NCI-H1048 (cell line): ENCODE results near the gene AKAP13.
"Not testable (repeated sequence)": the region's sequence is repeated elsewhere in the genome, so short reads cannot be mapped to it uniquely, and the experiment has no call there.

Experiments used
- DNase-seq: peaks from one replicate; lab custom pipeline; 2025; lab: John Stamatoyannopoulos, UW

Gene AKAP13

DNA sequence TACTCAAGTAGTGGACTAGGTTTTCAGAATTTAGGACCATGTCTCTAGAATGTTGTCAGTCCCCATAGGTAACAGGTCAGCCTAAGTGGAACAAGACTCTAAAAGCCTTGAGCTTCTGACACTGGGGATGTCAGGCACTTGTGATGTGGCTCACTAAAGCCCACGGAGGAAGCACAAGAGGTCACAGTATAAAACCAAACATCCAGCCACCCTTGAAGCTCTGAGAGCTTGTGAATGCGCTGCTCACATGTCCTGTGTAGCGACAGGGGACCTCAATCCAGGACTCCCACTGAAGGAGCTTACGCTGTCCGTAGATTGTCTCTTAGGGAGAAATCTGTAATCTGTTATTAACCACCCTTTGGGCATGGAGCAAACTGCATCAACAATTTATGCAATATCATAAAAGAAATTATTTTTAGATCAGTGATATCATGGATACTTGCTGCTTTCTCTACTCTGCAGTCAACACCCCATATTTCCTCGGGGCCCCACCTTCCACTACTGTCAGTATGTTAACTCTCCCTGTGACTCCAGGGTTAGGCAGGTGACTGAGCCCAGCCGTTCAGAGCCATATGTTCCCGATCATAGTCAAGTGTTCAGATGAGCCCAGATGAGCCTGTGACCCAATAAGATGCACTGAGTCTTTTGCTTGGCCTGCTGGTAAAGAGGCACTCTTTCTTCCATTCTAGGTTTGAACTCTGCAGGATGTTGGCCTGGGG lies 32.2 kb upstream of the AKAP13 start:
- not testable (repeated sequence) for DNase-seq

DNA sequence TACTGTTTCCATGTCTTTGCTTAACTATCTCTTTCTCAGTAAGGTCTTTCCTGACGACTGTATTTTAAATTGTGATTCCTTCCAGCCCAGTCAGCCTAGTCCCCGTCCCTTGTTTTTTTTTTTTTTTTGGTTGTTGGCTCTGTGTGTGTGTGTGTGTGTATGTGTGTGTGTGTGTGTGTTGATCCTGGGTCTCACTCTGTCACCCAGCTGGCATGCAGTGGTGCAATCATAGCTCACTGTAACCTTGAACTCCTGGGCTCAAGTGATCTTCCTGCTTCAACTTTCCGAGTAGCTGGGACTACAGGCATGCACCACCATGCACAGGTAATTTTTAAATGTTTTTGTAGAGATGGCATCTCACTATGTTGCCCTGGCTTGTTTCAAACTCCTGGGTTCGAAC lies 31.3 kb upstream of the AKAP13 start:
- not testable (repeated sequence) for DNase-seq

DNA sequence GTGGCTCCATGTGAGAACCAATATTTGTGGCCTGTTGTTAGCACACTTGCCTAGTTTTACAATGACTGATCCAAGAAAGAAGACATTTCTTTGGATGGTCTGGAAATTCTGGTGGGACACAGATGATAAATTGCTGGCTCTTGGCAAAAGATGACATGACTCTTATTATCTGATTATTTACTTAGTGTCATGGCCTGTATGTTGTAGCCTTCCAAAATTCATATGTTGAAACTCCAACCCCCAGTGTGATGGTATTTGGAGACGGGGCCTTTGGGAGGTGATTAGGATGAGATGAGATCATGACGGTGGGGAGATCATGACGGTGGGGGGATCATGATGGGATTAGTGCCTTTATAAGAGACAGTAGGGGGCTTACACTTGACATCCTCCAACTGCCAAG lies 30.0 kb upstream of the AKAP13 start:
- no peak for DNase-seq

DNA sequence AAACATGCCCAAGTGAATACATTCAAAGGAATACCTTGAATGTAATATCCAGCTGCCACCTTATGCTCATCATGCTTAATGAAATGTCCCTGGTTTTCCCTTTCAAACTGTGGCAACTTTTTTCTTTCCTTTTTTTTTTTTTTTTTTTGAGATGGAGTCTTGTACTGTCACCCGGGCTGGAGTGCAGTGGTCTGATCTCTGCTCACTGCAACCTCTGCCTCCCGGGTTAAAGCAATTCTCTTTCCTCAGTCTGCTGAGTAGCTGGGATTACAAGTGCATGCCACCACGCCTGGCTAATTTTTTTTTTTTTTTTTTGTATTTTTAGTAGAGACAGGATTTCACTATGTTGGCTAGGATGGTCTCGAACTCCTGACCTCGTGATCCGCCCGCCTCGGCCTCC lies 28.9 kb upstream of the AKAP13 start:
- not testable (repeated sequence) for DNase-seq

DNA sequence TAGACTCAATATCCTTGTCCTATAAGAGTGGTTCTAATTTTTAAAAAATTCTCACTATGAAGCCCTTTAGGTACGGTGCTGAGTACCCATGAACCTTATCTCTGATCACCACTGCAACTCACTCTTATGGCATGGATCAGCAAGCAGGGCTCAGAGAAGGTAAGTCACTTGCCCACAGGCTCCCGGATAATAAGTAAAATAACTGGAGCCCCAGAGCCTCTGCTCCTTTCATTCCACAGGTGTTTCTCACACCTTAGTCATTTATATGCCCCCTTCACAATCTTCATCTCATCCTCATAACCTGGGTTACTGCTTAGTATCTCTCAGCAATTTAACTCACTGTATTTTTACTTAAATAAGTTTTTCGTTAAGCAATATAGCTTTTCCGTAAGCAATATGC lies 28.4 kb upstream of the AKAP13 start:
- no peak for DNase-seq

DNA sequence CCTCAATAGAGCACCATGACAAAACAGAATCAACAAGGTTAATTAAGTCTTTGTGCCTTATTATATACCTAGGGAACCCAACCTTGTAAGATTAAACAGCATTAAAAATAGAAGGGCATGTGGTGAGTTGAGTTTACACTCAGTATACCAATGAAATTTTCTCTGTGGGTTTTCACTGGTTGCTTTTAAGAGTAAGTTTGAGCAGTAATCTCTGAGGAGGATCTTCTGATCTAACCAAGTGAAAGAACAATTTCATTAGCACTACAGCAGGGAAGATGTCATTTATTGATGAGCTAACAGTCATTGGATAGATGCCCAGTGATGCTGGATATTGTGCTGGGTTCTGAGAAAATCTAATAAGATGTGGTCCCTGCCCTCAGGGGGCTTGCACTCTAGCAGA lies 26.9 kb upstream of the AKAP13 start:
- DNase-seq = no peak

DNA sequence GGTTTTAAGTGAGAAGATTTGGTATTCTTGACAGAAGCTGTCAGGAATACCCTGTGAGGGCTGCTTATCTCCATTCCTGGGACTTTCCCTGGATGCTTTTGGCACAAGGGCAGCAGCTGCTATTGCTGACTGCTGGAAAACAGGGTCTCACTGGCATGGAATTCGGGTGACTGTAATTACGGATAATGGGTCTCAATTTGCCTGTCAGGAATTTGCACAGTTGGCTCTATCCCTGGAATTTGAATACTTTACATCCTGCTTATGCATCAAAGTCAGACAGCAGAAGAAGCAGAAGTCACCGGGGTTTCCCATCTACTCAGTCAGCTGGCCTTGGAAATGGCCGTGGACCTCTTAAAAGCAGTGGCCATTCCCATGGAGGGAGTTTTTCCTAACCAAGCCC lies 25.9 kb upstream of the AKAP13 start:
- peak; percentile 53 for DNase-seq

DNA sequence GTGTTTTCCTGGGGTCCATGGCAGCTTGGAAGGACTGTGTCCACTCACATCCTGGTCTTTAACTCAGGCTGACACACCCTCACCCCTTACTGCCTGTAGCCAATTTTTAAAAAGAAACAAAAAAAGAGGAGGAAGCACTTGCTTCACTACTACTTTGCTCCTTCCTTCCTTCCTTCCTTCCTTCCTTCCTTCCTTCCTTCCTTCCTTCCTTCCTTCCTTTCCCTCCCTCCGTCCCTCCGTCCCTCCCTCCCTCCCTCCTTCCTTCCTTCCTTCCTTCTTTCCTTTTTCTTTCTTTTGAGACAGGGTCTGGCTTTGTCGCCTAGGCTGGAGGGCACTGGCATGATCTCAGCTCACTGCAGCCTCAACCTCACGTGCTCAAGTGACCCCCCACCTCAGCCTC lies 25.5 kb upstream of the AKAP13 start:
- DNase-seq = no peak

DNA sequence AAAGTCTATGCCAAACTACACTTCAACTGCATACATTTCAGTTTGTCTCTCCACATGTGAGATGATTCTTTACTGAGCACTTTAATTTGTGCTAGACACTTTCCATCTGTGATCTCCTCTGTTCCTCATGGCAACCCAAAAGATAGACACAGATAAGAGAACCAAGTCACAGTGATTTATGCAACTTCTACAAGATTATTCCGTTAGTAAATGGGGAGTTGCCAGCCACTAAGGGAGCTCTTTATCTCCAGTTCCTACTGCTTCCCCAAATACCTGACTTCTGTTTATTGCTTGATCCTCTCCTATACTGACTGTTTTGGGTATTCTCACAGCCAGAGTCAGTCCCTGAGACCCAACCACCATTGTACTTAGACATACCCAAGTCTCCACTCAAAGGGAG lies 24.1 kb upstream of the AKAP13 start:
- no peak for DNase-seq

DNA sequence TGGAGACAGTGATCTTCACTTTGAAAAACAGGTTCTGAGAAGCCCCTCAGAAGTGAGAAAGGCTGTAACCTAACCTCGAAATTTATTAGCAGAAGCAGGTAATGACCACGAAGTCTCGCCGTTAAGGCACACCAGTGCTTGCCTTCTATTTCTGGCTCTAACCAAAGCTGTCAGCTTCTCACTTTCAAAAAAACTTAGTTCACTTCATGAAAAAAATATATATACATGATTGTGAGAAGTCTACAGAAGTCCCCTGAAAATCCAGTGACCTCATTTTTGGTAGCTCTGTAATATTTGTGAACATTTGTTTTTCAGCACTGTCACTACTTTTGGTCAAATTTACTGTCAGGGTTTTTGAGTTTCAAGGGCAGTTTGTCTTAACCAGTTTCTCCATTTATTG lies 19.1 kb upstream of the AKAP13 start:
- DNase-seq = no peak

DNA sequence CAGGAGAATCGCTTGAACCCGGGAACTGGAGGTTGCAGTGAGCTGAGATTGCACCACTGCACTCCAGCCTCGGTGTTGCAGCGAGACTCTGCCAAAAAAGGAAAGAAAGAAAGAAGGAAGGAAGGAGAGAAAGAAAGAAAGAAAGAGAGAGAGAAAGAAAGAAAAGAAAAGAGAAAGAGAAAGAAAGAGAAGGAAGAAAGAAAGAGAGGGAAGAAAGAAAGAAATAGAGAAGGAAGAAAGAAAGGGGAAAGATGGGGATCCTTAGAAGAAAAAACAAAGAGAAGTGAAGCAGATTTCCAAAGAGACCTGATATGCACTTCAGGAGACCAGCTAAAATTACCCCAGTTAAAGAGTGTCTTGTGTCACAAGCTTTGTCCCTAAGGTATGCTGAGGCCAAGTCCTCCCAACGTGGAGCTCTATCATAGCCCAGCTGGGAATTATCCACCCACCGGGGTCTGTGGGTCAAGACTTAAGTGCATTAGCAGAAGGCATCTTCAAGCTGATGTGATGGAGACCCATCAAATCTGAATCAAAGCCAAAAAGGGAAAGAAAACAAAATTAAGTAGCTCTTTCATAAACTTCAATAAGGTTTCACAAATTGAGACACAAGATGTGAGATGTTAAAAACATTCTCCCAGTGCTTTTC lies 17.8 kb upstream of the AKAP13 start:
- DNase-seq = no peak

DNA sequence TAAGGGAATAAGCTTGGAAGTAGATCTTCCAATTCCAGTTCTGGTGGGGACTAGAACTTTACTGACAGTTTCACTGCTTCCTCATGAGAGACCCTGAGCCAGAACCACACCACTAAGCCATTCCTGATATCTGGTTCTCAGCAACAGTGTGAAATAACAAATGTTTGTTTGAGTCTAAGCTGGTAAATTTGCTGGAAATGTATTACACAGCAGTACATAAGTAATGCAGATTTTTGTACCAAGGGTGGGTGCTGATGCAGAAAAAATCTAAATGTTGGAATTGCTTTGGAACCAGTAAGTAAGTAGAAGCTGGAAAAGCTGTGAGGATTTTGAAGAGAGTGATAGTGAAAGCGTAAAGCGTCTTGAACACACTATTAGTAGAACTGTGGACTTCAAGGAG lies 14.4 kb upstream of the AKAP13 start:
- no peak for DNase-seq

DNA sequence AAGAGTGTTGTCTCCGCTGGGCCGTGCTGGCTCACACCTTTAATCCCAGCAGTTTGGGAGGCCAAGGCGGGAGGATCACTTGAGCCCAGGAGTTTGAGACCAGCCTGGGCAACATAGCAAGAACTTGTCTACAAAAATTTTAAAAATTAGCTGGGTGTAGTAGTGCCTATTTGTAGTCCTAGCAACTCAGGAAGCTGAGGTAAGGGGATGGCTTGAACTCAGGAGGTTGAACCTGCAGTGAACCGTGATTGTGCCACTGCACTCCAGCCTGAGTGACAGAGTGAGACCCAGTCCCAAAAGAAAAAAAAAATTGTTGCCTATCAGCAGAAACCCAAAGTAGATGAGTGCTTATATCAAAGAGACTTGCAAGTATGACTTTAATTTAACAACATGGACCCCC lies 12.7 kb upstream of the AKAP13 start:
- DNase-seq = no peak

DNA sequence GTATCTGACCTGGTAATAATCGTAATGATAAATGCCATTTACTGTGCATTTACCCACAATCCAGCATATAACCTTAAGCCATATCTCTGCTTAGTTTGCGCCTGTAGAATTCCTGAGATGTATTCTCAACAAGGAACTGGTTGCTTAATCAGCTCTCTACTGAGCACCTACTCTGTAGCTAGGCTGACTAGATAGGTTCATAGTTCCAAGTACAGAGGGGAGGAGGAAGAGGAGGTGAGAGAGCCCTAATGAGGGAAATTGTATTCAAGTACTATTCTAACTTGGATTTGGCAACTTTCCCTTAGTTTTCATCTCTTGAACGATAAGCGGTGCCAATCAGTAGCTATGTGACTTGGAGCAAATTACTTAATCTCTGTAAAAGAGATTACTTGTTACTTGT lies 5.6 kb upstream of the AKAP13 start:
- DNase-seq = no peak

DNA sequence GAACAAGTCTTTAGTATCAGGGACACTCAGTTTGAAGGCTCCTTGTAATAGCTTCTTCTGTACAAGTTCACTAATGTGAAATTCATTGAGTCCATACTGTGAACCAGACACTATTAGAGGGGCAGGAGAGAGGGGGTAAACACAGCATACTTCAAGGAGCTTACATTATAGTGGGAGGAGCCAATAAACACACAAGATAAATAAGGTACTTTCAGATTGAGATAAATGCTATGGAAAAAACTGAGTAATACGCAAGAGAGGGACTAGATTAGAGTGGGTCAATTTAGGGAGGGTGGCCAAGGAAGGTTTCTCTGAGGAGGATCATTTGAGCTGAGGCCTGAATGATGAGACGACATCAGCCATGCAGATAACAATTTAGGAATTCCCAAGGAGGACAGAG lies 3.1 kb upstream of the AKAP13 start:
- no peak for DNase-seq

DNA sequence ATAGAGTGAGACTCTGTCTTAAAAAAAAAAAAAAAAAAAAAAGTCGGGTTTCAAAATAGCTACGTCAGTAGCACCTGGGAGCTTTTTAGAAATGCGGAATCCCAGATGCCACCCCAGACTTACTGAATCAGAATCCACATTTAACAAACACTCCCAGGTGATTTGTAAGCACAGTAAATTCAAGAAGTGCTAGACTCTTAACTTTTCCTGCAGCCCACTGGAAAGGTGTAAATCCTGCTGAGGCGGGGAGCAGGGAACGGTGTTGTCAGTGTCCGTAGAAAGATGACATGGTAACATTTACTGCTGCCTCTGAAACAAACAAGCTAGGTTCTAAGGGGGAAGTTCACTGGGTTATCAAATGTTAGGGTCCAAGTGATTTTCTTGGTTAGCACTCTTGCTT lies 2.4 kb upstream of the AKAP13 start:
- DNase-seq = no peak

DNA sequence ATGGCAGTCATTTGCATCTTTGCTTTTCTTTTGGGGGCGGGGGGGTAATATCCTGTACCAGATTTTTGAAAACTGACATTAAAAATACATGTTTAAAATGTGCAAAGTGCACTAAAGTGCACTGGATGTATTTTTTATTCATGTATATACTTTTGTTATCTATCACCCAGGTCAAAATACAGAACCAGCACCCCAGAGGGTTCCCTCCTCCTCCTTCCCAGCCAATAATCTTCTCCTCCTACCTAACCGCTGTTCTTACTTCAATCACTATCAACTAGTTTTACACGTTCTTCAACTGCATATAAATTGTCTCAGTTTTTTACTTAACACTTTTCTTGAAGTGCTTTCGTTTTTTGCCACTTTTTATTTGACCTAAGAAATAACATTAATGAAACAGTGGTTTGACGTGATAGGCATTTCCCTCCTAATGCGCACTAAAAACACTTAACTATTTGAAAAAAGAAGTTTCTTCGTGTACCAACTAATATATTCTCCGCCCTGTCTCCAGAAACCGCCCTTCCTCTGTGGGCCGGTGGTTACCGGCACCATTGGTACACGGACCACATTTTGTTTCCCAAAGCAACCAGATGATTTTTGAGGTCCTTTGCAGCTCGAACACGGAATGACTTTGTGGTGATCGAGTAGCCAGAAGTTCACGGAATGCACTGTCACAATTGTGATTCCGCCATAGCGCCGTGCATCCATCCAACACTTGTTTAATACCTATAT lies 836 bp upstream of the AKAP13 start:
- no peak for DNase-seq

DNA sequence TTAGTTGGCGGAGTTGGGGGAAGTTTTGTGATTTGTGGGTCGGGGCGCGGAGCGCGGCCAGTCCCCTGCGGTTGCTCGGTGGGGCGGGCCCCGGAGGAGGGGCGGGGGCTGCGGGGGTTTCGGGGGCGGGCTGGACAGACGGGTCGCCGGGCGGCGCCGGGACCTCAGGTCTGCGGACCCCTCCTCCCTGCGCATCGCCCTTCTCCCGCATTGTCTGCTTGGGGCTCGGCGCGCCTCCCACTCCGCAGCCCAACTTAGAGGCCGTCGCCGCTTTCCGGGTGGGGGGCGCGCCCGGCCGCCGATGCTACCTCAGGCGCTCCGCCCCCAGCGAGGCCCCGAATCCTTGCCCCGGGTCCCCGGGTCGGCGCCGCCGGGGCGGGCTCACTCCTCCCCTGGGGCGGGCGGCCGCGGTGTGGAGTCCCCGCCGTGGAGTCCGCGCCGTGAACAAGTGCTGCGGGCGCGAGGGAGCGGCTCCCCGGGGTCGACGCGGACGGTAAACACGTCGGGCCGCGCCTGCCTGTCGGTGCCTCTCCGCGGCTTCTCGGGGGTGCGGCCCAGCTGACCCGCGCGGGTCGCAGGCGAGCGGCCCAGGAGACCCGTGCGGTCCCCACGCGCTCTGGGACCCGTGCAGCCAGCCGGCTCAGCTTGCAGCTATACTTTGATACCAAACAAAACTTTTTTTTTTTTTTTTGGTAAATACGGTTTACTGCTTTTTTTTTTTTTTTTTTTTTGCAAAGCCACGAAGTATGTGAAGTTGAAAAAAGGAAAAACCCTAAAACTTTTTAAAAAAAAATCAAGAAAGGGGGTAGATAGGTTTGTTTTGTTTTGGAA lies 624 bp downstream of the AKAP13 start:
- no peak for DNase-seq

DNA sequence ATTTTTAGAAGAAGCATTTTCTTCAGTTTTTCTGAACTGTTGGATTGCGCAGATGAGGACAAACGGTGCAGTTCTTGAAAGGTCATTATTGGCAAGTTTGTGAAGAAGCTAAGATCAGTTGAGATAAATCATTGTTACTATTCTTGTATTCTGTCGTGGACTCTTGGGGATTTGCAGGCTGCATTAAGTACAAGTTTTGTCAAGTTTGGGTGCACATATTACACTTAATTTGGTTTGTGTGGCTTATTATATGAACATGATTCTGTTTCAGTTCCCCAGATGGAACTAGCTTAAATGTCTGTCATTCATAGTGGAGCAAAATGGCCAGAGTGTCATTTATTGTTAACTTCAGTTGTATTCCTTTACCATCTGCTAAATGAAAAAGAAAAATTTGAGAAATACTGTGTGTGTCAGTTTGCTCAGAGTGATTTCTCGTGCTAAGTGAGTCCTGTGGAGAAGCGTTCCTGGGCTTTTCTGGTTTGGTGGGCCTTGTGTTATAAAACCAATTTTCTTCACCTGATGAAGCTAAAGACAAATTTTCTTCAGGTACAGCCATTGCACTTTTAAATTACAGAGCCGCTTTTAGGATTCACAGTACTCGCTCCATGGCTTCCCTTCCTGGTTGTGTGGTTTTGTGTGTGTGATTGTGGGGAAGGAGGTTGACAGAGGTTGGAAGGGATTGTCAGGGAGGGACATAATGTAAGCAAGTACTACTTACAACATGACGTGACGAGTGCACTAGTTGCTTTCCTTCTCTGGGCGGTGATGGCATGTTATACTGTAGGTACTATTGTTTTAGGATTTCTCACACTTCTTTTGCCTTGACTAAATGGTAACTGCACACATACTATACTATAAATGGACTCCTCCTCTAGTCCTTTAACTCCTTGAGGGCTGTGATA lies 1.7 kb downstream of the AKAP13 start:
- no peak for DNase-seq

DNA sequence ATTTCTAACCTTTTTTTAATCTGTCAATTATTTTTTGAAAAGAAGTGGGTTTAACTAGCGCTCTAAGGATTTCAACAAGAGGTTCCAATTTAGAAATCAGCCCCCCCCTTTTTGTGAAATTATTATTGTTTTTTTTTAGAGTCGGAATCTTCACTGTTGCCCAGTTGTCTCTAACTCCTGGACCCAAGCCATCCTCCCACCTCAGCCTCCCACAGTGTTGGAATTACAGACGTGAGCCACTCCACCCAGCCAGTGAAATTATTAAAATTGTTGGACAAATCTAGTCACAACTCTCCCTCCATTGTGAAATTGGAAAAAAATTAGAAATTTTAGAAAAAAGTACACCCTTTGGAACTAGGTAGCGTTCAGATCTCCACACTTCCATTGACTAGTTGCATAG lies 2.5 kb downstream of the AKAP13 start:
- DNase-seq = no peak

DNA sequence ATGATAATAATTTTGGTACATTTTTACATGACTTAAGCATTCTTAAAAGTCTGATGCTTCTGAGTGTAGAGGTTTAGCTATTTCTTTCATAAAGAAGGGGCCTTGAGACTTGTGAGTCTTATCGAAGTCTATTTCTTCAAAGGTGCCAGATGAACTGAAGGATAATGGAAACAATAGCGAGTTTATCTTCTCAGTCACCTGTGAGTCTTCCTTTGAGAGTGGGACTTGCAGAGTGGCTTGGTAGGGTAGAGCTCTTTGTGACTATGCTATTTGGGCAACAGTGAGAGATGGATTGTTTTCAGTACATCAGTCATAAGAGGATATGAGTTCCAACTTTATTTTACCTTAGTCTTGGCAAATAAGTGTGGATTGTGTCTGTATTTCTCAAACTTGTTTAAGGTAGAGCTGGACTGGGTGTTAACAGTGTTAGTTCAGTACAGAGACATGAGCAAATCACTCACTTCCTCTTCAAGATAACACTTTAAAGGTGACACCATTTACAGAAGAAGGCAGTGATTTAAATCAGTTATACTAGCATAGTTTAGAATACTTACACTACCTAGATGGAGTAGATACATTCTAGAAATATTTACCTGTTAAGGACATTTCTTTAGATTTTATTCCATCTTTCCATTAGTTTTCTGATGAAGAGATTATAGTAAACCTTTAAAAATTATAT lies 3.2 kb downstream of the AKAP13 start:
- no peak for DNase-seq
